Peyer's patch (tissue), 4 donors: Measurements from ENCODE around the gene ECHDC3. TPM values are rescaled to one million over a fixed set of nuclear protein-coding genes. Genes with fewer than 3 reads are reported as not detected.

Experiments
- DNase-seq, 3 donors: peaks; one replicate each; pipeline ENCODE4 v3.0.0-alpha.2; 2017 to 2019
- H3K27ac ChIP-seq, 4 donors: fragments of 200-600 bp; sonication (generic); one replicate each; pipeline ENCODE4 v1.5.1; 2016 to 2019
- H3K27me3 ChIP-seq, 2 donors: fragments of 200-600 bp; sonication (generic); one replicate each; pipeline ENCODE4 v1.5.1; 2019
- H3K36me3 ChIP-seq, 3 donors: fragments of 200-600 bp; sonication (generic); one replicate each; pipeline ENCODE4 v1.5.1; 2016 to 2019
- H3K4me1 ChIP-seq, 4 donors: fragments of 200-600 bp; sonication (generic); one replicate each; pipeline ENCODE4 v1.5.1; 2016 to 2019
- H3K4me3 ChIP-seq, 4 donors: fragments of 200-600 bp; sonication (generic); 1 replicate in 3 of 4; 2 replicates in 1 of 4; pipeline ENCODE4 v1.5.1; 2016 to 2019; ENCODE audit warnings: mild to moderate bottlenecking in 1 of 4
- H3K9me3 ChIP-seq, 4 donors: fragments of 200-600 bp; sonication (generic); one replicate each; pipeline ENCODE4 v1.5.1; 2016 to 2019; ENCODE audit warnings: mild to moderate bottlenecking in 1 of 4
- POLR2A ChIP-seq, 2 donors: fragments of 450-650 bp; IDR thresholded peaks; one replicate each; pipeline ENCODE4 v1.5.1; 2017; ENCODE audit warnings: antibody characterized with exemption in 2 of 2, mild to moderate bottlenecking in 2 of 2, moderate library complexity in 2 of 2
- total RNA-seq, 4 donors: library from RNA; depleted of rRNA; stranded (reverse); fragments of >200 nt; gene quantifications; one replicate each; pipeline ENCODE4 v1.1.0, GENCODE V29; 2016
- TF ChIP-seq, protein P1 (sequence below), 6 experiments: fragments of 450-650 bp in 4 of 6; fragments of 200-600 bp in 2 of 6; sonication (generic) in 1 of 6; IDR thresholded peaks; one replicate each; pipeline ENCODE4 v1.5.1; 2017 to 2019; ENCODE audit warnings: antibody characterized with exemption in 6 of 6, mild to moderate bottlenecking in 3 of 6, moderate library complexity in 1 of 6

Gene ECHDC3
- total RNA-seq, 4 donors from 2014 or later = 2.0 to 16.5 (median 6.1) TPM

DNA sequence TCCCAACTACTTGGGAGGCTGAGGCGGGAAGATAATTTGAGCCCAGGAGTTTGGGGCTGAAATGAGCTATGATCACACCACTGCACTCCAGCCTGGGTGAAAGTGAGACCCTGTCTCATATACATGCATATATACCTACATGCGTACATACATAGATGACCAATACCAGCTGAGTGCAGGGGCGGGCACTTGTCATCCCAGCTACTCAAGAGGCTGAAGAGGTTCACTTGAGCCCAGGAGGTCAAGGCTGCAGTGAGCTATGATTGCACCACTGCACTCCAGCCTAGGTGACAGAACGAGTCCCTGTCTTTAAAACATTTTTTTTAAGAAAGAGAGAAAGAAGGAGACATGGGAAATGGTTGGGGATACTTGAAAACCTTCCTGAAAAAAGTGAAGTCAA lies 63.6 kb downstream of the ECHDC3 start:
- no peaks in the 10 kb centered on the region for H3K4me1 ChIP-seq
- DNase-seq = no peak
- TF ChIP-seq, protein P1, sequence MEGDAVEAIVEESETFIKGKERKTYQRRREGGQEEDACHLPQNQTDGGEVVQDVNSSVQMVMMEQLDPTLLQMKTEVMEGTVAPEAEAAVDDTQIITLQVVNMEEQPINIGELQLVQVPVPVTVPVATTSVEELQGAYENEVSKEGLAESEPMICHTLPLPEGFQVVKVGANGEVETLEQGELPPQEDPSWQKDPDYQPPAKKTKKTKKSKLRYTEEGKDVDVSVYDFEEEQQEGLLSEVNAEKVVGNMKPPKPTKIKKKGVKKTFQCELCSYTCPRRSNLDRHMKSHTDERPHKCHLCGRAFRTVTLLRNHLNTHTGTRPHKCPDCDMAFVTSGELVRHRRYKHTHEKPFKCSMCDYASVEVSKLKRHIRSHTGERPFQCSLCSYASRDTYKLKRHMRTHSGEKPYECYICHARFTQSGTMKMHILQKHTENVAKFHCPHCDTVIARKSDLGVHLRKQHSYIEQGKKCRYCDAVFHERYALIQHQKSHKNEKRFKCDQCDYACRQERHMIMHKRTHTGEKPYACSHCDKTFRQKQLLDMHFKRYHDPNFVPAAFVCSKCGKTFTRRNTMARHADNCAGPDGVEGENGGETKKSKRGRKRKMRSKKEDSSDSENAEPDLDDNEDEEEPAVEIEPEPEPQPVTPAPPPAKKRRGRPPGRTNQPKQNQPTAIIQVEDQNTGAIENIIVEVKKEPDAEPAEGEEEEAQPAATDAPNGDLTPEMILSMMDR (IDR thresholded peaks at IDR 0.05) = no peak
- TF ChIP-seq POLR2A (IDR thresholded peaks at IDR 0.05) = no peak
- H3K27ac ChIP-seq = no peak overlapping the region
- H3K9me3 ChIP-seq = no peaks in the 10 kb centered on the region
- no peaks in the 10 kb centered on the region for H3K36me3 ChIP-seq
- H3K27me3 ChIP-seq = no peaks in the 10 kb centered on the region
- H3K4me3 ChIP-seq = no peak overlapping the region

- no peaks in the 10 kb centered on the region for H3K9me3 ChIP-seq
- TF ChIP-seq, protein P1 (IDR thresholded peaks at IDR 0.05) = no peak
- no peak for TF ChIP-seq POLR2A (IDR thresholded peaks at IDR 0.05)
- no peak overlapping the region for H3K27ac ChIP-seq
- DNase-seq = no peak
- no peaks in the 10 kb centered on the region for H3K27me3 ChIP-seq
- no peak overlapping the region for H3K4me3 ChIP-seq
- H3K4me1 ChIP-seq = no peaks in the 10 kb centered on the region
- no peaks in the 10 kb centered on the region for H3K36me3 ChIP-seq
These were observed 64.5 kb downstream of the ECHDC3 start for GRCh38 chr10:11806706-11807105.

GRCh38 chr10:11808808-11809207 lies 66.6 kb downstream of the ECHDC3 start:
- no peaks in the 10 kb centered on the region for H3K27me3 ChIP-seq
- TF ChIP-seq, protein P1 (IDR thresholded peaks at IDR 0.05) = no peak
- TF ChIP-seq POLR2A (IDR thresholded peaks at IDR 0.05) = no peak
- no peaks in the 10 kb centered on the region for H3K36me3 ChIP-seq

DNA sequence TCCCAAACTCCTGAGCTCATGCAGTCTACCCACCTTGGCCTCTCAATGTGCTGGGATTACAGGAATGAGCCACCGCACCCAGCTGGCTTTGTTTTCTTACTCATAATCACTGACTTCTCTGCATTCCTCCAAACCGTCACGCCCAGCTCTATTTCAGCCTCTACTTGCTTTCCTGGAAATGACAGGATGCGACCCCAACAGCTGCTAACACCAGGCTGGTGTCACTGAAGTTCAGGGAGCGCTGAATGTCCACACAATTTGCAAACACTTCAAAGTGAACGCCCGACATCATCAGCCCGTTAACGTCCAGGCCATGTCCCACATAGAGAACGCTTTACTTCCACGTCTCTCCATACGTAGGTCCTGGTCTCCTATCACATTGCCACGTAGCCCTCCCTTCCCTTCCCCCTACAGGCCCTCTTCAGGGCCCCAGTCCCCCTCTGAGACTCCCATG lies 68.2 kb downstream of the ECHDC3 start:
- DNase-seq = no peak
- Histone ChIP-seq H3K9me3 (no peaks in the 10 kb centered on the region), H3K4me1 (no peaks in the 10 kb centered on the region), H3K27me3 (no peaks in the 10 kb centered on the region), H3K27ac (no peak overlapping the region), H3K36me3 (no peaks in the 10 kb centered on the region), H3K4me3 (no peak overlapping the region)
- TF ChIP-seq, protein P1 (IDR thresholded peaks at IDR 0.05) = no peak

More at GRCh38 chr10:11808808-11809207, 66.6 kb downstream of the ECHDC3 start:
- no peaks in the 10 kb centered on the region for H3K4me1 ChIP-seq
- no peak overlapping the region for H3K4me3 ChIP-seq
- H3K9me3 ChIP-seq = no peaks in the 10 kb centered on the region
- no peak overlapping the region for H3K27ac ChIP-seq
- DNase-seq = no peak

DNA sequence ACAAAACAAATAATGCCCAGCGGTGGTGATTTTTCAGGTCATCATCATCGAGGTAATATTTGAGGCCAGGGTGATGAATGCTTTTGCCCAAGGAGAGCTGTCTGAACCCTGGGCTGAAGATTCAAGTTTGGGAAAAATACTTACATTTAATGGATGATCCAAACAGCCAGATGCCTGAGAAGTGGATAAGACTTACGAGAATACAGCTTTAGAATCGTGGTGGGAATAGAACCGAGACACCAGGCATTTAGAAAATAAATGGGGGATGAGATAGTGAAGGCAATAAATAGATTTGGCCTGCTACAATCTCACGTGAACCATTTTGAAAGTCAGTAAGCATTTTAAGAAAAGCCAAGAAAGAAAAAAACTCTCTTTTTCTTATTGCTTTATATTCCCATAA lies 68.8 kb downstream of the ECHDC3 start:
- H3K27ac ChIP-seq = no peak overlapping the region
- no peak for TF ChIP-seq POLR2A (IDR thresholded peaks at IDR 0.05)
- TF ChIP-seq, protein P1 (IDR thresholded peaks at IDR 0.05) = no peak

DNA sequence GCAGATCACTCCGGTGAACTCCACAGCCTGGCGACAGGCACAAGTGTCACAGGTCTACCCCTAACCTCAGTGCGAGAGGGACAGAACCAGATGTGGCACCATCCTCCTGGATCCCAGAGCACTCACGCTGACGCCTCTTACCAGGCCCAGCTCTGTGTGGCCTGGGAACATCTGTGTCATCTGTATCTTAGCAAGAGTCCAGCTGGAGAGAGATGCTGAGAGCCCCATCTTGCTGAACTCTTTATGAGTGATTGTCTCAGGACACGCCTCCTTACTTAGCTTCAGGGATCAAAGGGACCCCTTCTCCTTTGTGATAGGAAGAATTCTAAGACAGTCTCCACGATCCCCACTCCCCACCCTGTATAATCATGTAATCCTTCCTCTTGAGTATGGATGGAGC lies 71.0 kb downstream of the ECHDC3 start:
- Histone ChIP-seq H3K4me3 (no peak overlapping the region), H3K27ac (no peak overlapping the region), H3K9me3 (no peaks in the 10 kb centered on the region), H3K36me3 (no peaks in the 10 kb centered on the region), H3K4me1 (no peaks in the 10 kb centered on the region), H3K27me3 (no peaks in the 10 kb centered on the region)
- no peak for TF ChIP-seq POLR2A (IDR thresholded peaks at IDR 0.05)
- TF ChIP-seq, protein P1 (IDR thresholded peaks at IDR 0.05) = no peak
- DNase-seq = no peak

More for the DNA sequence above, 68.8 kb downstream of the ECHDC3 start:
- DNase-seq = no peak
- H3K4me3 ChIP-seq = no peak overlapping the region
- H3K9me3 ChIP-seq = no peaks in the 10 kb centered on the region
- no peaks in the 10 kb centered on the region for H3K36me3 ChIP-seq
- H3K27me3 ChIP-seq = no peaks in the 10 kb centered on the region
- no peaks in the 10 kb centered on the region for H3K4me1 ChIP-seq
